Right lobe of liver (tissue), 6 donors: Measurements from ENCODE around the gene GMNN. TPM values are rescaled to one million over a fixed set of nuclear protein-coding genes. Genes with fewer than 3 reads are reported as not detected.
"Not testable (repeated sequence)": the region's sequence is repeated elsewhere in the genome, so short reads cannot be mapped to it uniquely, and the experiment has no call there.

ENCODE experiments used
- ATAC-seq, 4 donors: fragments of 200-7000 bp; cut with Tn5 transposase; one replicate each; pipeline ENCODE4 v1.9.1; 2020; ENCODE audit warnings: mild to moderate bottlenecking in 4 of 4, moderate library complexity in 4 of 4
- DNase-seq, 3 donors: peaks; one replicate each; pipeline ENCODE4 v3.0.0-alpha.2; 2020
- H3K27ac ChIP-seq, 3 donors: fragments of 200-600 bp; one replicate each; pipeline ENCODE4 v1.8.0; 2022
- H3K27me3 ChIP-seq, 2 donors: fragments of 200-600 bp; one replicate each; pipeline ENCODE4 v1.8.0; 2022
- H3K36me3 ChIP-seq, 4 donors: fragments of 200-600 bp; sonication (generic) in 1 of 4; one replicate each; pipeline versions ENCODE4 v1.5.1 to v1.8.0; 2017 to 2022; ENCODE audit warnings: control low read depth in 1 of 4
- H3K4me1 ChIP-seq, 4 donors: fragments of 200-600 bp; sonication (generic) in 1 of 4; one replicate each; pipeline versions ENCODE4 v1.5.1 to v1.8.0; 2017 to 2022; ENCODE audit warnings: control low read depth in 1 of 4
- H3K4me3 ChIP-seq, 3 donors: fragments of 200-600 bp; one replicate each; pipeline ENCODE4 v1.8.0; 2022
- H3K9me3 ChIP-seq, 4 donors: fragments of 200-600 bp; sonication (generic) in 1 of 4; one replicate each; pipeline versions ENCODE4 v1.5.1 to v1.8.0; 2017 to 2022; ENCODE audit warnings: control low read depth in 1 of 4
- POLR2A ChIP-seq: fragments of 450-650 bp; IDR thresholded peaks from one replicate; pipeline ENCODE4 v1.6.1; 2017; ENCODE audit warnings: antibody characterized with exemption, mild to moderate bottlenecking
- WGBS: methylation state at CpG from one replicate; pipeline ENCODE4 v1.1.6; 2018; ENCODE audit warnings: low coverage, low lambda C conversion rate; ENCODE audit not compliant: insufficient coverage; ENCODE audit errors: missing lambda C conversion rate; 5-methylcytosine and 5-hydroxymethylcytosine counted together
- intact Hi-C, 2 donors: fragments of 100-400 bp; cut with DNase I; formaldehyde crosslinking; loops; one replicate each; pipeline versions ENCODE4 v1.11.2 to v1.14.1; 2022
- total RNA-seq, 6 experiments: library from RNA; depleted of rRNA in 2 of 6; stranded (reverse); fragments of >200 nt in 2 of 6; fragmentation: NEBNext Ultra II Directional in 3 of 6; extraction: Animal tissue kit (Norgen Biotek cat#: 25700) in 3 of 6; gene quantifications; one replicate each; pipeline versions ENCODE4 v1.1.0 to v1.2.4, GENCODE V29; 2016 to 2023
- TF ChIP-seq, protein P1 (sequence below), 4 donors: fragments of 200-600 bp in 3 of 4; fragments of 450-650 bp in 1 of 4; IDR thresholded peaks; one replicate each; pipeline versions ENCODE4 v1.5.1 to v1.8.0; 2016 to 2022; ENCODE audit warnings: antibody characterized with exemption in 4 of 4, mild to moderate bottlenecking in 2 of 4
- donor health status: DM: no; HTN: yes; CAD: no.
- donor health status: DM: no; HTN: no; CAD: no.
- donor health status: DM: no; HTN: no; CAD: no.
- donor health status: DM: no; HTN: yes; CAD: no.
- donor health status: DM: no; HTN: yes; CAD: no.

Gene GMNN
- total RNA-seq, 6 experiments from 2014 or later: 7.7 to 19.0 (median 8.3) TPM

DNA sequence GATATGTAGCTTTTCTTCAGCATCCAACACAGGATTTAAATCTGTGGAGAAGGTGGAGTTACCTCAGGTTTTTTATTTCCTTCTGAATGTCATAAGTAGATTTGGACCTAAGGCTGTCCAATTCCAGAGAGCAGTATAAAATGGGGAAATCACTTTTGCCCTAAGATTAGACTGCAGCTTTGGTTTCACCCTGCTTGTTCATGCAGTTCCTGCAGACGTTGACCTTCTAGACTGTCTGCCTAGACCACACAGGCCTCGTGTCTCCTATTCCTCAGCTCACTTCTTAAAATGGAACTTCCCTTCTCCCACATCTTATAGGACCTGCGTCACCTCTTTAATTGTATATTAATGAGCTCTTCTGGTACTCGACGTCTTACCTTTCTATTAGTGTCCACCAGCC, 29.8 kb upstream of the GMNN start:
- 62% methylated on average over 5 of the region's 5 CpGs for WGBS

DNA sequence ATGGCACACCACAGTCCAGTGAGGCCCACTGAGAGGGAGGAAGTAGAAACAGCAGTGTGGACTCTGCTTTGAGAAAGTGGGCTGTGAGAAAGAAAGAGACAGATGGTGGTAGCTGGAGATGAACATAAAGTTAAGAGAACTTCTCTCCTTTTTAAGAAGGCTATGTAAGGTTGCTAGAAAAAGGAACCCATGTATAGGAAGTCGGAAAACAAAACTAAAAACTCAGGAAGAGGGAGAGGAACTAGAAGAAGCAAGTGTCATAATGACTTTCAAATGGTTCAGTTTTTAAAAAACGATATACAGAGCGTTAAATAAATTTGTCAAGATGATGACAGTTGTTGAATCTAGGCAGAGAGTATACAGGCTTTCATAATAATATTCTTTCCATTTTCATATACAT, 25.4 kb upstream of the GMNN start:
- Histone ChIP-seq H3K4me3 (no peak overlapping the region), H3K4me1 (no peaks in the 10 kb centered on the region), H3K27ac (no peak overlapping the region), H3K9me3 (no peaks in the 10 kb centered on the region), H3K27me3 (no peaks in the 10 kb centered on the region), H3K36me3 (no peaks in the 10 kb centered on the region)
- peak in 2 of 4 donors; percentile 18 to 55 for ATAC-seq
- TF ChIP-seq, protein P1, sequence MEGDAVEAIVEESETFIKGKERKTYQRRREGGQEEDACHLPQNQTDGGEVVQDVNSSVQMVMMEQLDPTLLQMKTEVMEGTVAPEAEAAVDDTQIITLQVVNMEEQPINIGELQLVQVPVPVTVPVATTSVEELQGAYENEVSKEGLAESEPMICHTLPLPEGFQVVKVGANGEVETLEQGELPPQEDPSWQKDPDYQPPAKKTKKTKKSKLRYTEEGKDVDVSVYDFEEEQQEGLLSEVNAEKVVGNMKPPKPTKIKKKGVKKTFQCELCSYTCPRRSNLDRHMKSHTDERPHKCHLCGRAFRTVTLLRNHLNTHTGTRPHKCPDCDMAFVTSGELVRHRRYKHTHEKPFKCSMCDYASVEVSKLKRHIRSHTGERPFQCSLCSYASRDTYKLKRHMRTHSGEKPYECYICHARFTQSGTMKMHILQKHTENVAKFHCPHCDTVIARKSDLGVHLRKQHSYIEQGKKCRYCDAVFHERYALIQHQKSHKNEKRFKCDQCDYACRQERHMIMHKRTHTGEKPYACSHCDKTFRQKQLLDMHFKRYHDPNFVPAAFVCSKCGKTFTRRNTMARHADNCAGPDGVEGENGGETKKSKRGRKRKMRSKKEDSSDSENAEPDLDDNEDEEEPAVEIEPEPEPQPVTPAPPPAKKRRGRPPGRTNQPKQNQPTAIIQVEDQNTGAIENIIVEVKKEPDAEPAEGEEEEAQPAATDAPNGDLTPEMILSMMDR (IDR thresholded peaks at IDR 0.05): no peak
- TF ChIP-seq POLR2A: no peak
- intact Hi-C loops: no loop called here
- DNase-seq: no peak
- WGBS: 37% methylated on average over 3 of the region's 3 CpGs

More for the DNA sequence above, 29.8 kb upstream of the GMNN start:
- intact Hi-C loops: no loop called here
- H3K9me3 ChIP-seq: no peaks in the 10 kb centered on the region
- TF ChIP-seq POLR2A: no peak
- TF ChIP-seq, protein P1 (IDR thresholded peaks at IDR 0.05): no peak
- H3K27me3 ChIP-seq: no peaks in the 10 kb centered on the region
- DNase-seq: no peak
- H3K36me3 ChIP-seq: no peaks in the 10 kb centered on the region
- peak; percentile 49 to 71 (median 60) for ATAC-seq
- no peaks in the 10 kb centered on the region for H3K4me1 ChIP-seq
- no peak overlapping the region for H3K4me3 ChIP-seq
- H3K27ac ChIP-seq: peak overlapping the region in 1 of 3 donors; percentile 8

DNA sequence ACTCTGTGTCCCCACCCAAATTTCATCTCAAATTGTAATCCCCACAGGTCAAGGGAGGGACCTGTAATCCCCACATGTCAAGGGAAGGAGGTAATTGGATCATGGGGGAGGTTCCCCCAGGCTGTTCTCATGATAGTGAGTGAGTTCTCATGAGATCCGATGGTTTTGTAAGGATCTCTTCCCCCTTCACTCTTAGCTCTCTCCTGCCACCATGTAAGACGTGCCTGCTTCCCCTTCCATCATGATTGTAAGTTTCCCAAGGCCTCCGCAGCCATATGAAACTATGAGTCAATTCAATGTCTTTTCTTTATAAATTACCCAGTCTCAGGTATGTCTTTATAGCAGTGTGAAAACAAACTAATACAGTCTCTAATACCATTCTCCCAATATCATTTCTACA, 23.9 kb upstream of the GMNN start:
- 81% methylated on average over 3 of the region's 3 CpGs for WGBS
- H3K27ac ChIP-seq, H3K4me3 ChIP-seq, intact Hi-C loops, H3K9me3 ChIP-seq, ATAC-seq, H3K27me3 ChIP-seq, DNase-seq, H3K4me1 ChIP-seq, H3K36me3 ChIP-seq: not testable (repeated sequence)

DNA sequence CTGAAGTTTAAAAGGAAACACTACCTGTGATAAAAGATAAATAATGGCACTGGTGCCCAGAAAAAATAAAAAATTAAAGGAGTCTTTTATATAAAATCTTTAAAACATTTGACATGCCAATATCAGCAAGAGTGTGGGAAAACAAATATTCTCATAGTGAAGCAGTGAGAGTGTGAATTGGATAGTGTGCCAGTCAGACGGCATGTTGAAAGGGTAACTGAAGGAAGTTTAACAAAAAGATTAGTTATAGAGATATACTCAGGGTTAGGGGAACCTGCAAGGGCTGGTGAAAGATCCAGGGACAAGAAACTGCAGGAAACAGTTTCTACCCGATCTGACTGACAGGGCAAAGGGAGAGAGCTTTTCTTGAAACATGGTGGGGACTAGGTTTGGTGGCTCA, 22.2 kb upstream of the GMNN start:
- ATAC-seq (no peak), DNase-seq (no peak)
- H3K27ac ChIP-seq: no peak overlapping the region
- no peak overlapping the region for H3K4me3 ChIP-seq
- 54% methylated on average over 2 of the region's 2 CpGs for WGBS
- H3K4me1 ChIP-seq: no peaks in the 10 kb centered on the region
- H3K9me3 ChIP-seq: no peaks in the 10 kb centered on the region
- TF ChIP-seq, protein P1 (IDR thresholded peaks at IDR 0.05): no peak
- no peak for TF ChIP-seq POLR2A
- intact Hi-C loops: no loop called here
- H3K36me3 ChIP-seq: no peaks in the 10 kb centered on the region
- no peaks in the 10 kb centered on the region for H3K27me3 ChIP-seq

DNA sequence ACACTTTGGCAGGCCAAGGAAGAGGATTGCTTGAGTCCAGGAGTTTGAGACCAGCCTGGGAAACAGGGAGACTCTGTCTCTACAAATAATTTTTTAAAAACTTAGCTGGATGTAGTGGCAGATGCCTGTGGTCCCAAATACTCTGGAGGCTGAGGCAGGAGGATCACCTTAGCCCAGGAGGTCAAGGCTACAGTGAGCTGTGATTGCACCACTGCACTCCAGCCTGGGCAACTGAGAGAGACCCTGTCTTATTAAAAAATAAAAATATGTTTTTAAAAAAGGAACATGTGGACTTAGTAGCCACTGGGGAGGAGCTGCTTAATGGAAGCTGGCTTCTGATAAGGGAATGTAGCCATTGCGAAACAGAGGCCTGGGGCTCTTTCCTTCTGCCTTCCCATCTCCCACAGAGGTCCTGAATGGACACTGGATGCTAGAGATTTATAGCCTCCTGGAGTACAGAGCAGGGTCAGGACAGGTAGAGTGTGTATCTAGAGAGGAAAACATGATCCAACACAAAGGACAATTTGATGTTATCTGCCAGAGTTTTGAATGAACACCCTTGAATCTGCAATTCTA, 21.7 kb upstream of the GMNN start:
- no peak overlapping the region for H3K27ac ChIP-seq
- no peak for ATAC-seq

More for the DNA sequence above, 21.7 kb upstream of the GMNN start:
- Histone ChIP-seq H3K4me3 (no peak overlapping the region), H3K9me3 (no peaks in the 10 kb centered on the region), H3K36me3 (no peaks in the 10 kb centered on the region), H3K4me1 (no peaks in the 10 kb centered on the region), H3K27me3 (no peaks in the 10 kb centered on the region)
- TF ChIP-seq POLR2A: no peak
- TF ChIP-seq, protein P1 (IDR thresholded peaks at IDR 0.05): no peak
- intact Hi-C loops: no loop called here
- DNase-seq: no peak
- 55% methylated on average over 1 of the region's 1 CpG for WGBS
